HG03045 (cell line): ENCODE results near the gene EGR1.
"Not testable (repeated sequence)": the region's sequence is repeated elsewhere in the genome, so short reads cannot be mapped to it uniquely, and the experiment has no call there.

Experiments
- ATAC-seq: cut with Tn5 transposase; IDR thresholded peaks from one replicate; pipeline ENCODE4 v1.9.1; 2021; ENCODE audit warnings: mild to moderate bottlenecking, moderate library complexity; ENCODE audit not compliant: unreplicated experiment

Gene EGR1

GRCh38 chr5:138468966-138469539 lies 3.8 kb downstream of the EGR1 start:
- no peak for ATAC-seq

GRCh38 chr5:138469540-138470321 lies 4.5 kb downstream of the EGR1 start:
- ATAC-seq: no peak

GRCh38 chr5:138470322-138471051 lies 5.2 kb downstream of the EGR1 start:
- no peak for ATAC-seq

- ATAC-seq: no peak
These were observed 5.7 kb downstream of the EGR1 start for GRCh38 chr5:138471052-138471361.

- no peak for ATAC-seq
These were observed 7.1 kb downstream of the EGR1 start for GRCh38 chr5:138472353-138472752.

GRCh38 chr5:138473151-138473550 lies 7.9 kb downstream of the EGR1 start:
- not testable (repeated sequence) for ATAC-seq

- no peak for ATAC-seq
These were observed 11.6 kb downstream of the EGR1 start for GRCh38 chr5:138476918-138477317.

- no peak for ATAC-seq
These were observed 17.4 kb downstream of the EGR1 start for GRCh38 chr5:138482638-138483037.

- no peak for ATAC-seq
These were observed 23.2 kb downstream of the EGR1 start for GRCh38 chr5:138488481-138488945.

- ATAC-seq: no peak
These were observed 24.4 kb downstream of the EGR1 start for GRCh38 chr5:138489683-138490061.

GRCh38 chr5:138490648-138491283 lies 25.5 kb downstream of the EGR1 start:
- no peak for ATAC-seq

- no peak for ATAC-seq
These were observed 26.0 kb downstream of the EGR1 start for GRCh38 chr5:138491284-138491648.

GRCh38 chr5:138491669-138492559 lies 26.6 kb downstream of the EGR1 start:
- ATAC-seq: peak; percentile 98

- ATAC-seq: no peak
These were observed 27.3 kb downstream of the EGR1 start for GRCh38 chr5:138492560-138493045.

GRCh38 chr5:138495351-138495750 lies 30.1 kb downstream of the EGR1 start:
- ATAC-seq: no peak

GRCh38 chr5:138498376-138498775 lies 33.1 kb downstream of the EGR1 start:
- no peak for ATAC-seq

- no peak for ATAC-seq
These were observed 36.8 kb downstream of the EGR1 start for GRCh38 chr5:138502121-138502520.

GRCh38 chr5:138502521-138502920 lies 37.2 kb downstream of the EGR1 start:
- ATAC-seq: no peak

- no peak for ATAC-seq
These were observed 38.4 kb downstream of the EGR1 start for GRCh38 chr5:138503487-138504270.

- no peak for ATAC-seq
These were observed 39.5 kb downstream of the EGR1 start for GRCh38 chr5:138504799-138505198.
